Naive thymus-derived CD4-positive, alpha-beta T cell (primary cell): ENCODE measurements around the gene EHBP1L1. TPM values are rescaled to one million over a fixed set of nuclear protein-coding genes. Genes with fewer than 3 reads are reported as not detected.
A peak's percentile ranks its signal among the peaks of the same experiment; 100 is the strongest.

ENCODE experiments used
- ATAC-seq: fragments of 150-1000 bp; cut with Tn5 transposase; 2 replicates; pipeline ENCODE4 v1.10.0; 2021; ENCODE audit warnings: mild to moderate bottlenecking, moderate library complexity
- CTCF ChIA-PET: fragments of 350-600 bp; sonication (Branson Sonifier 250); formaldehyde crosslinking; loops from one replicate; lab custom pipeline; 2021; ENCODE audit warnings: antibody characterized with exemption; lab: Charles Lee
- POLR2A ChIA-PET: fragments of 350-600 bp; sonication (Branson Sonifier 250); formaldehyde crosslinking; loops from one replicate; lab custom pipeline; 2021; ENCODE audit warnings: antibody characterized with exemption, inconsistent platforms; lab: Charles Lee
- DNase-seq, 9 donors: peaks; one replicate each; pipeline versions ENCODE4 v3.0.0 to v3.0.0-alpha.2; 2020 to 2022; ENCODE audit warnings: mixed read lengths in 1 of 9
- H3K27ac ChIP-seq: one replicate; pipeline ENCODE4 v1.7.0; 2013; ENCODE audit warnings: mild to moderate bottlenecking, low read depth, low read length, moderate library complexity
- H3K27me3 ChIP-seq, 2 donors: one replicate each; pipeline ENCODE4 v1.7.0; 2013; ENCODE audit warnings: low read length in 2 of 2, mild to moderate bottlenecking in 2 of 2, moderate library complexity in 2 of 2; ENCODE audit not compliant: control insufficient read depth in 2 of 2, insufficient read depth in 2 of 2
- H3K36me3 ChIP-seq, 3 experiments: 1 replicate in 2 of 3; 2 replicates in 1 of 3; pipeline ENCODE4 v1.7.0; 2013; ENCODE audit warnings: low read length in 3 of 3, mild to moderate bottlenecking in 3 of 3, moderate library complexity in 1 of 3; ENCODE audit not compliant: insufficient read depth in 3 of 3, control insufficient read depth in 2 of 3
- H3K4me1 ChIP-seq, 2 donors: one replicate each; pipeline ENCODE4 v1.7.0; 2013; ENCODE audit warnings: low read length in 2 of 2, mild to moderate bottlenecking in 2 of 2, moderate library complexity in 1 of 2; ENCODE audit not compliant: control insufficient read depth in 2 of 2, insufficient read depth in 2 of 2
- H3K4me3 ChIP-seq: 2 replicates; pipeline ENCODE4 v1.7.0; 2013; ENCODE audit warnings: mild to moderate bottlenecking, low read length
- H3K9me3 ChIP-seq, 3 experiments: 1 replicate in 2 of 3; 2 replicates in 1 of 3; pipeline ENCODE4 v1.7.0; 2013; ENCODE audit warnings: low read length in 3 of 3; ENCODE audit not compliant: control insufficient read depth in 2 of 3
- H3K27ac Mint-ChIP-seq, 9 donors: one replicate each; pipeline ENCODE4 v1.8.0; 2020 to 2022; ENCODE audit warnings: mixed read lengths in 9 of 9, mild to moderate bottlenecking in 8 of 9, moderate library complexity in 5 of 9, inconsistent platforms in 2 of 9
- H3K27me3 Mint-ChIP-seq, 5 donors: one replicate each; pipeline ENCODE4 v1.8.0; 2021 to 2022; ENCODE audit warnings: mixed read lengths in 5 of 5, mild to moderate bottlenecking in 1 of 5
- H3K36me3 Mint-ChIP-seq, 5 donors: one replicate each; pipeline ENCODE4 v1.8.0; 2020 to 2022; ENCODE audit warnings: mixed read lengths in 5 of 5, mild to moderate bottlenecking in 3 of 5, inconsistent platforms in 1 of 5
- H3K4me1 Mint-ChIP-seq, 7 donors: one replicate each; pipeline ENCODE4 v1.8.0; 2020 to 2022; ENCODE audit warnings: mixed read lengths in 7 of 7, mild to moderate bottlenecking in 3 of 7, inconsistent platforms in 1 of 7
- H3K4me3 Mint-ChIP-seq, 10 donors: one replicate each; pipeline ENCODE4 v1.8.0; 2020 to 2022; ENCODE audit warnings: mild to moderate bottlenecking in 10 of 10, mixed read lengths in 10 of 10, moderate library complexity in 6 of 10, inconsistent platforms in 2 of 10
- H3K9me3 Mint-ChIP-seq, 11 donors: one replicate each; pipeline ENCODE4 v1.8.0; 2020 to 2022; ENCODE audit warnings: mixed read lengths in 11 of 11, mild to moderate bottlenecking in 4 of 11, inconsistent platforms in 1 of 11, moderate library complexity in 1 of 11
- intact Hi-C, 2 donors: fragments of 100-400 bp; cut with micrococcal nuclease; formaldehyde crosslinking; loops; one replicate each; pipeline ENCODE4 v1.15.1; 2023
- polyA plus RNA-seq, 2 donors: library from polyadenylated mRNA; unstranded; fragments of 300-500 nt; fragmentation: Illumina TruSeq; gene quantifications; one replicate each; pipeline ENCODE4 v1.2.3, GENCODE V29; 2021
- total RNA-seq, 6 experiments: library from RNA in 5 of 6; stranded (reverse) in 5 of 6; gene quantifications; 1 replicate in 5 of 6; 2 replicates in 1 of 6; pipeline ENCODE4 v1.2.3 and lab custom pipeline; 2021 to 2026

Gene EHBP1L1
- total and polyA plus RNA-seq, 7 experiments from 2014 or later: 12.3 to 207 (median 121) TPM

- intact Hi-C loops: no loop called here
- Histone ChIP-seq H3K4me1 (peaks cover 4 to 12% of the 10 kb centered on the region in 2 donors), H3K9me3 (no peaks in the 10 kb centered on the region), H3K27me3 (no peaks in the 10 kb centered on the region), H3K27ac (no peak overlapping the region), H3K4me3 (no peak overlapping the region), H3K36me3 (peaks cover 0 to 73% (median 15%) of the 10 kb centered on the region in 3 experiments)
- no peaks in the 10 kb centered on the region for H3K9me3 Mint-ChIP-seq
- no peak overlapping the region for H3K27ac Mint-ChIP-seq
- POLR2A ChIA-PET: interaction anchor here (8.9 kb wide), 1 partner anchor 30 kb away, joined by 213 read pairs; the partner anchor contains the start of gene MALAT1
- H3K27me3 Mint-ChIP-seq: no peaks in the 10 kb centered on the region
- DNase-seq (no peak), ATAC-seq (no peak)
- CTCF ChIA-PET: interaction anchor here (0.6 kb wide), 1 partner anchor 57 kb away, joined by 3 read pairs; no protein-coding TSS in a partner anchor
- H3K4me3 Mint-ChIP-seq: no peak overlapping the region
- H3K4me1 Mint-ChIP-seq: peaks cover 13 to 24% (median 14%) of the 10 kb centered on the region in 7 donors
- H3K36me3 Mint-ChIP-seq: peaks cover 0 to 21% (median 9%) of the 10 kb centered on the region in 5 donors
Observed at GRCh38 chr11:65532388-65533064, 43.3 kb upstream of the EHBP1L1 start.

GRCh38 chr11:65535102-65535501 is 40.8 kb upstream of the EHBP1L1 start:
- Mint-ChIP-seq H3K36me3 (peaks cover 0 to 17% (median 8%) of the 10 kb centered on the region in 5 donors), H3K27ac (peak overlapping the region in 3 of 9 donors; percentile 39 to 62 (median 49)), H3K4me3 (no peak overlapping the region), H3K27me3 (no peaks in the 10 kb centered on the region), H3K4me1 (peaks cover 3 to 8% (median 4%) of the 10 kb centered on the region in 7 donors), H3K9me3 (no peaks in the 10 kb centered on the region)
- Histone ChIP-seq H3K27ac (no peak overlapping the region), H3K4me1 (peaks cover 4 to 10% of the 10 kb centered on the region in 2 donors), H3K36me3 (peaks cover 0 to 74% (median 18%) of the 10 kb centered on the region in 3 experiments), H3K27me3 (no peaks in the 10 kb centered on the region), H3K4me3 (no peak overlapping the region), H3K9me3 (no peaks in the 10 kb centered on the region)
- CTCF ChIA-PET: interaction anchor here (2.4 to 9.8 kb wide), 2 partner anchors 10 to 55 kb away, joined by 5 to 126 read pairs; partner anchors contain the start of gene KCNK7
- POLR2A ChIA-PET: interaction anchor here (0.6 to 1.8 kb wide), 3 partner anchors 14 to 353 kb away, joined by 3 to 7 read pairs (median 6); partner anchors contain the start of gene FAM89B
- no peak for DNase-seq
- intact Hi-C loops: no loop called here
- ATAC-seq: no peak

GRCh38 chr11:65536412-65537295 is 39.2 kb upstream of the EHBP1L1 start:
- intact Hi-C loops: no loop called here
- peaks cover 0 to 59% (median 6%) of the 10 kb centered on the region in 3 experiments for H3K36me3 ChIP-seq
- H3K4me3 Mint-ChIP-seq: no peak overlapping the region
- peak overlapping the region in 4 of 9 donors; percentile 48 to 73 (median 60) for H3K27ac Mint-ChIP-seq
- POLR2A ChIA-PET: interaction anchor here (0.6 to 1.8 kb wide), 9 partner anchors 10 to 1141 kb away, joined by 3 to 13 read pairs (median 4); partner anchors contain the start of genes FAM89B and SCYL1
- H3K4me3 ChIP-seq: no peak overlapping the region
- H3K27ac ChIP-seq: no peak overlapping the region
- peaks cover 12 to 14% of the 10 kb centered on the region in 2 donors for H3K4me1 ChIP-seq
- no peak for DNase-seq
- no peak for ATAC-seq
- CTCF ChIA-PET: interaction anchor here (0.6 to 9.8 kb wide), 3 partner anchors 29 to 611 kb away, joined by 3 to 126 read pairs (median 3); partner anchors contain the start of gene KCNK7
- H3K36me3 Mint-ChIP-seq: peaks cover 0 to 7% (median 4%) of the 10 kb centered on the region in 5 donors
- no peaks in the 10 kb centered on the region for H3K27me3 Mint-ChIP-seq
- H3K27me3 ChIP-seq: no peaks in the 10 kb centered on the region
- peaks cover 0 to 11% (median 5%) of the 10 kb centered on the region in 7 donors for H3K4me1 Mint-ChIP-seq
- H3K9me3 Mint-ChIP-seq: no peaks in the 10 kb centered on the region
- H3K9me3 ChIP-seq: no peaks in the 10 kb centered on the region

- peak overlapping the region in 3 of 10 donors; percentile 35 to 61 (median 60) for H3K4me3 Mint-ChIP-seq
- POLR2A ChIA-PET: interaction anchor here (0.8 to 1.8 kb wide), 5 partner anchors 12 to 52 kb away, joined by 3 to 10 read pairs (median 4); partner anchors contain the start of genes FAM89B and SCYL1
- H3K27ac Mint-ChIP-seq: peak overlapping the region in 1 of 9 donors; percentile 38
Observed at GRCh38 chr11:65537296-65537597, 38.6 kb upstream of the EHBP1L1 start.

GRCh38 chr11:65537620-65538231 is 38.1 kb upstream of the EHBP1L1 start:
- H3K27ac Mint-ChIP-seq: peak overlapping the region in 1 of 9 donors; percentile 38

More at GRCh38 chr11:65537296-65537597, 38.6 kb upstream of the EHBP1L1 start:
- H3K36me3 Mint-ChIP-seq: peaks cover 0 to 5% (median 4%) of the 10 kb centered on the region in 5 donors
- no peak overlapping the region for H3K4me3 ChIP-seq
- CTCF ChIA-PET: interaction anchor here (1.0 to 9.8 kb wide), 3 partner anchors 13 to 53 kb away, joined by 3 to 126 read pairs (median 5); partner anchors contain the start of genes KCNK7 and SCYL1
- H3K27ac ChIP-seq: no peak overlapping the region
- H3K9me3 ChIP-seq: no peaks in the 10 kb centered on the region
- H3K9me3 Mint-ChIP-seq: no peaks in the 10 kb centered on the region
- no peaks in the 10 kb centered on the region for H3K27me3 ChIP-seq
- peaks cover 0 to 54% (median 4%) of the 10 kb centered on the region in 3 experiments for H3K36me3 ChIP-seq
- H3K27me3 Mint-ChIP-seq: no peaks in the 10 kb centered on the region
- H3K4me1 ChIP-seq: peaks cover 12 to 18% of the 10 kb centered on the region in 2 donors
- intact Hi-C loops: no loop called here
- ATAC-seq (no peak), DNase-seq (no peak)
- H3K4me1 Mint-ChIP-seq: peaks cover 5 to 17% (median 10%) of the 10 kb centered on the region in 7 donors

More at GRCh38 chr11:65537620-65538231, 38.1 kb upstream of the EHBP1L1 start:
- Mint-ChIP-seq H3K4me1 (peaks cover 5 to 18% (median 13%) of the 10 kb centered on the region in 7 donors), H3K9me3 (no peaks in the 10 kb centered on the region), H3K36me3 (peaks cover 0 to 5% (median 4%) of the 10 kb centered on the region in 5 donors), H3K4me3 (peak overlapping the region in 5 of 10 donors; percentile 35 to 61 (median 49)), H3K27me3 (no peaks in the 10 kb centered on the region)
- H3K4me1 ChIP-seq: peaks cover 12 to 18% of the 10 kb centered on the region in 2 donors
- DNase-seq (no peak), ATAC-seq (no peak)
- H3K9me3 ChIP-seq: no peaks in the 10 kb centered on the region
- ChIA-PET POLR2A (interaction anchor here (0.8 to 4.9 kb wide), 6 partner anchors 12 to 50 kb away, joined by 3 to 48 read pairs (median 4); partner anchors contain the start of genes EHBP1L1, FAM89B and SCYL1), CTCF (interaction anchor here (0.6 to 9.8 kb wide), 3 partner anchors 13 to 430 kb away, joined by 3 to 126 read pairs (median 5); partner anchors contain the start of genes KCNK7 and SCYL1)
- no peak overlapping the region for H3K27ac ChIP-seq
- no peaks in the 10 kb centered on the region for H3K27me3 ChIP-seq
- H3K4me3 ChIP-seq: no peak overlapping the region
- intact Hi-C loops: no loop called here
- peaks cover 0 to 50% (median 4%) of the 10 kb centered on the region in 3 experiments for H3K36me3 ChIP-seq
